ENCODE data around the gene CFAP410. TPM values are rescaled to one million over a fixed set of nuclear protein-coding genes. Genes with fewer than 3 reads are reported as not detected.

The CFAP410 gene
- total RNA-seq, 1 donor from 2014 or later = 25.4 TPM

- H3K27me3 ChIP-seq = peaks cover 19% of the 10 kb centered on the region
- H3K9me3 ChIP-seq = no peaks in the 10 kb centered on the region
- no peak for DNase-seq
- TF ChIP-seq CTCF (IDR thresholded peaks at IDR 0.05) = no peak
- no peaks in the 10 kb centered on the region for H3K36me3 ChIP-seq
- H3K27ac ChIP-seq = no peak overlapping the region
- intact Hi-C loops (cut with DNase I) = no loop called here
- no peak overlapping the region for H3K4me3 ChIP-seq
- H3K4me1 ChIP-seq = no peaks in the 10 kb centered on the region
- no peak for ATAC-seq
Measured at GRCh38 chr21:44289381-44290010, 49.7 kb downstream of the CFAP410 start.

GRCh38 chr21:44288251-44289110 is 50.7 kb downstream of the CFAP410 start:
- DNase-seq (no peak), ATAC-seq (no peak)
- Histone ChIP-seq H3K4me3 (no peak overlapping the region), H3K36me3 (no peaks in the 10 kb centered on the region), H3K9me3 (no peaks in the 10 kb centered on the region), H3K27ac (no peak overlapping the region), H3K4me1 (no peaks in the 10 kb centered on the region), H3K27me3 (peaks cover 19% of the 10 kb centered on the region)
- intact Hi-C loops (cut with DNase I) = no loop called here
- TF ChIP-seq CTCF (IDR thresholded peaks at IDR 0.05) = no peak

- no peak overlapping the region for H3K27ac ChIP-seq
- TF ChIP-seq CTCF (IDR thresholded peaks at IDR 0.05) = no peak
- DNase-seq (no peak), ATAC-seq (no peak)
- peaks cover 19% of the 10 kb centered on the region for H3K27me3 ChIP-seq
- H3K4me1 ChIP-seq = no peaks in the 10 kb centered on the region
- intact Hi-C loops (cut with DNase I) = no loop called here
- H3K9me3 ChIP-seq = no peaks in the 10 kb centered on the region
- no peaks in the 10 kb centered on the region for H3K36me3 ChIP-seq
- H3K4me3 ChIP-seq = no peak overlapping the region
Measured at GRCh38 chr21:44286716-44287632, 52.2 kb downstream of the CFAP410 start.

GRCh38 chr21:44286086-44286715 is 53.0 kb downstream of the CFAP410 start:
- DNase-seq (no peak), ATAC-seq (no peak)
- Histone ChIP-seq H3K27ac (no peak overlapping the region), H3K9me3 (no peaks in the 10 kb centered on the region), H3K4me3 (no peak overlapping the region), H3K27me3 (peaks cover 19% of the 10 kb centered on the region), H3K36me3 (no peaks in the 10 kb centered on the region), H3K4me1 (no peaks in the 10 kb centered on the region)
- intact Hi-C loops (cut with DNase I) = no loop called here
- no peak for TF ChIP-seq CTCF (IDR thresholded peaks at IDR 0.05)

Data from upper lobe of right lung (tissue), 1 donor.